IMR-90 (cell line): ENCODE results near the gene EXOC5. TPM values are rescaled to one million over a fixed set of nuclear protein-coding genes. Genes with fewer than 3 reads are reported as not detected.

Experiments
- ATAC-seq: fragments of 200-7000 bp; cut with Tn5 transposase; 2 replicates; pipeline ENCODE4 v1.9.1; 2020; ENCODE audit warnings: low read depth, mild to moderate bottlenecking, moderate library complexity
- BruUV-seq: library from RNA; stranded (reverse); fragments of 400-500 nt; replicated peaks from 2 replicates; lab custom pipeline; 2021; lab: Mats Ljungman, UMichigan
- CTCF ChIA-PET: fragments of 300-600 bp; formaldehyde crosslinking; extraction: SDS; loops from one replicate; lab custom pipeline; 2021; ENCODE audit warnings: antibody characterized with exemption; lab: Yijun Ruan, JAX
- POLR2A ChIA-PET: fragments of 300-600 bp; sonication (Branson Sonifier 250); formaldehyde crosslinking; loops from one replicate; lab custom pipeline; 2022; ENCODE audit warnings: antibody characterized with exemption; ENCODE audit not compliant: unreplicated experiment; lab: Charles Lee
- DNase-seq: peaks from one replicate; pipeline ENCODE4 v3.0.0; 2013
- H2AFZ ChIP-seq: replicated peaks from 2 replicates; pipeline ENCODE3; 2013; ENCODE audit warnings: low read length, mild to moderate bottlenecking; ENCODE audit not compliant: poor library complexity
- H2AK5ac ChIP-seq: 2 replicates; pipeline ENCODE4 v1.6.1; 2013; ENCODE audit warnings: low read depth, low read length, inconsistent platforms
- H2AK9ac ChIP-seq: replicated peaks from 2 replicates; pipeline ENCODE3; 2013; ENCODE audit warnings: mild to moderate bottlenecking, low read depth, low read length, moderate library complexity; ENCODE audit not compliant: poor library complexity
- H2BK120ac ChIP-seq: 2 replicates; pipeline ENCODE4 v1.6.1; 2013; ENCODE audit warnings: low read depth, low read length, inconsistent platforms
- H2BK15ac ChIP-seq: 3 replicates; pipeline ENCODE4 v1.6.1; 2013; ENCODE audit warnings: low read depth, low read length, inconsistent platforms
- H2BK20ac ChIP-seq: 2 replicates; pipeline ENCODE4 v1.6.1; 2013; ENCODE audit warnings: low read depth, mild to moderate bottlenecking, inconsistent platforms, low read length, moderate library complexity
- H2BK5ac ChIP-seq: 2 replicates; pipeline ENCODE4 v1.6.1; 2013; ENCODE audit warnings: mild to moderate bottlenecking, low read depth, low read length, inconsistent platforms; ENCODE audit not compliant: poor library complexity, severe bottlenecking
- H3K14ac ChIP-seq: replicated peaks from 2 replicates; pipeline ENCODE4 v1.6.1; 2013; ENCODE audit warnings: low read depth, low read length, inconsistent platforms
- H3K18ac ChIP-seq: 2 replicates; pipeline ENCODE4 v1.6.1; 2013; ENCODE audit warnings: low read depth, low read length, control low read depth
- H3K23ac ChIP-seq: 2 replicates; pipeline ENCODE4 v1.6.1; 2013; ENCODE audit warnings: low read depth, low read length, inconsistent platforms
- H3K27ac ChIP-seq: 2 replicates; pipeline ENCODE4 v1.5.1; 2013; ENCODE audit warnings: mild to moderate bottlenecking, control low read depth, low read length; ENCODE audit not compliant: insufficient read depth
- H3K27me3 ChIP-seq: 2 replicates; pipeline ENCODE4 v1.6.1; 2013; ENCODE audit warnings: low read length; ENCODE audit not compliant: control insufficient read depth, insufficient read depth
- H3K36me3 ChIP-seq: 2 replicates; pipeline ENCODE4 v1.6.1; 2013; ENCODE audit warnings: low read length, mixed read lengths; ENCODE audit not compliant: control insufficient read depth, insufficient read depth
- H3K4ac ChIP-seq: 2 replicates; pipeline ENCODE4 v1.6.1; 2013; ENCODE audit warnings: low read depth, low read length, inconsistent platforms
- H3K4me1 ChIP-seq: 2 replicates; pipeline ENCODE4 v1.6.1; 2013; ENCODE audit warnings: low read length, mixed read lengths; ENCODE audit not compliant: control insufficient read depth, insufficient read depth
- H3K4me2 ChIP-seq: 2 replicates; pipeline ENCODE4 v1.6.1; 2013; ENCODE audit warnings: low read depth, mild to moderate bottlenecking, control low read depth, low read length, moderate library complexity
- H3K4me3 ChIP-seq: 2 replicates; pipeline ENCODE4 v1.5.1; 2013; ENCODE audit warnings: low read depth, mild to moderate bottlenecking, control low read depth, low read length, moderate library complexity; ENCODE audit not compliant: insufficient read depth
- H3K56ac ChIP-seq: 2 replicates; pipeline ENCODE4 v1.6.1; 2013; ENCODE audit warnings: low read length, inconsistent platforms; ENCODE audit not compliant: insufficient read depth; ENCODE audit errors: extremely low read depth
- H3K79me1 ChIP-seq, 2 experiments: 2 replicates each; pipeline ENCODE4 v1.6.1; 2013; ENCODE audit warnings: low read length in 2 of 2, inconsistent platforms in 1 of 2, low read depth in 1 of 2
- H3K9ac ChIP-seq: 2 replicates; pipeline ENCODE4 v1.6.1; 2013; ENCODE audit warnings: low read depth, low read length, control low read depth
- H3K9me1 ChIP-seq: 2 replicates; pipeline ENCODE4 v1.6.1; 2013; ENCODE audit warnings: low read length, inconsistent platforms; ENCODE audit not compliant: insufficient read depth
- H3K9me3 ChIP-seq: 2 replicates; pipeline ENCODE4 v1.6.1; 2013; ENCODE audit warnings: low read length; ENCODE audit not compliant: control insufficient read depth, insufficient read depth
- H4K20me1 ChIP-seq: 2 replicates; pipeline ENCODE4 v1.6.1; 2013; ENCODE audit warnings: low read length, inconsistent platforms; ENCODE audit not compliant: insufficient read depth
- H4K5ac ChIP-seq: 2 replicates; pipeline ENCODE4 v1.6.1; 2013; ENCODE audit warnings: mild to moderate bottlenecking, low read depth, low read length, control low read depth
- H4K8ac ChIP-seq, 2 experiments: 2 replicates each; pipeline ENCODE4 v1.6.1; 2013; ENCODE audit warnings: low read depth in 2 of 2, low read length in 2 of 2, control low read depth in 1 of 2, inconsistent platforms in 1 of 2
- H4K91ac ChIP-seq: 2 replicates; pipeline ENCODE4 v1.6.1; 2013; ENCODE audit warnings: low read depth, low read length, inconsistent platforms; ENCODE audit not compliant: insufficient read depth
- BHLHE40 ChIP-seq: fragments of 150-350 bp; IDR thresholded peaks from 2 replicates; pipeline ENCODE4 v1.6.1; 2016; ENCODE audit warnings: mild to moderate bottlenecking, low read depth, low read length
- CEBPB ChIP-seq: IDR thresholded peaks from 2 replicates; pipeline ENCODE4 v1.6.1; 2012; ENCODE audit warnings: low read depth, low read length, improper control_type of control experiment
- CHD1 ChIP-seq: IDR thresholded peaks from 2 replicates; pipeline ENCODE4 v1.6.1; 2012; ENCODE audit warnings: low read depth, low read length, improper control_type of control experiment
- CTCF ChIP-seq: conservative IDR thresholded peaks from 2 replicates; pipeline ENCODE4 v1.5.1; 2012; ENCODE audit warnings: mild to moderate bottlenecking, low read depth, low read length, improper control_type of control experiment
- ELK1 ChIP-seq: fragments of 150-350 bp; IDR thresholded peaks from 2 replicates; pipeline ENCODE4 v1.6.1; 2016; ENCODE audit warnings: low read depth, mild to moderate bottlenecking, low read length, moderate library complexity, borderline replicate concordance
- FOS ChIP-seq: fragments of 150-350 bp; IDR thresholded peaks from 2 replicates; pipeline ENCODE4 v1.6.1; 2016; ENCODE audit warnings: low read depth, low read length
- MAFK ChIP-seq: IDR thresholded peaks from 2 replicates; pipeline ENCODE4 v1.6.1; 2012; ENCODE audit warnings: low read depth, low read length, improper control_type of control experiment
- MAZ ChIP-seq: IDR thresholded peaks from 2 replicates; pipeline ENCODE4 v1.6.1; 2012; ENCODE audit warnings: low read depth, mild to moderate bottlenecking, low read length, improper control_type of control experiment, moderate library complexity, borderline replicate concordance
- MXI1 ChIP-seq: IDR thresholded peaks from 2 replicates; pipeline ENCODE4 v1.6.1; 2012; ENCODE audit warnings: low read depth, mild to moderate bottlenecking, low read length, moderate library complexity, borderline replicate concordance
- NFE2L2 ChIP-seq: fragments of 150-350 bp; IDR thresholded peaks from 2 replicates; pipeline ENCODE4 v1.6.1; 2016; ENCODE audit warnings: low read depth, mild to moderate bottlenecking, low read length
- POLR2A ChIP-seq: IDR thresholded peaks from 2 replicates; pipeline ENCODE4 v1.6.1; 2012; ENCODE audit warnings: mild to moderate bottlenecking, low read depth, low read length
- RAD21 ChIP-seq: IDR thresholded peaks from 2 replicates; pipeline ENCODE4 v1.6.1; 2012; ENCODE audit warnings: low read length, improper control_type of control experiment
- RCOR1 ChIP-seq: IDR thresholded peaks from 2 replicates; pipeline ENCODE4 v1.6.1; 2012; ENCODE audit warnings: mild to moderate bottlenecking, low read length, improper control_type of control experiment; ENCODE audit not compliant: insufficient replicate concordance
- RFX5 ChIP-seq: IDR thresholded peaks from 2 replicates; pipeline ENCODE4 v1.8.0; 2012; ENCODE audit warnings: low read depth, mild to moderate bottlenecking, low read length, moderate library complexity
- SMC3 ChIP-seq: fragments of 150-350 bp; IDR thresholded peaks from 2 replicates; pipeline ENCODE4 v1.6.1; 2016; ENCODE audit warnings: low read depth, mild to moderate bottlenecking, antibody characterized with exemption, low read length, moderate library complexity
- USF2 ChIP-seq: fragments of 150-350 bp; IDR thresholded peaks from 2 replicates; pipeline ENCODE4 v1.6.1; 2017; ENCODE audit warnings: mild to moderate bottlenecking, antibody characterized with exemption, low read length, low read depth
- WGBS, 2 experiments: methylation state at CpG; one replicate each; pipeline versions ENCODE4 v1.1.5 to v1.1.7; 2013; ENCODE audit warnings: missing lambda C conversion rate in 2 of 2; ENCODE audit not compliant: insufficient read length in 1 of 2; ENCODE audit errors: extremely low coverage in 2 of 2; 5-methylcytosine and 5-hydroxymethylcytosine counted together
- dilution Hi-C: fragments of 300-500 bp; cut with HindIII; formaldehyde crosslinking; loops from one replicate; pipeline ENCODE4 v1.14.3; 2018; ENCODE audit warnings: low sequenced_read_pairs; ENCODE audit not compliant: unreplicated experiment
- in situ Hi-C: fragments of 300-500 bp; cut with MboI; formaldehyde crosslinking; loops from 3 replicates; pipeline ENCODE4 v1.14.3; 2019; ENCODE audit warnings: low sequenced_read_pairs, inconsistent platforms, mixed read lengths
- intact Hi-C: fragments of 100-400 bp; cut with micrococcal nuclease; formaldehyde crosslinking; loops from 2 replicates; pipeline ENCODE4 v1.10.0; 2022
- polyA plus RNA-seq, 3 experiments: library from polyadenylated mRNA; depleted of rRNA; stranded (reverse); fragments of >200 nt; gene quantifications; 2 replicates each; pipeline ENCODE4 v1.2.3, GENCODE V29; 2012; ENCODE audit warnings: low replicate concordance in 1 of 3
- total RNA-seq: library from RNA; depleted of rRNA; stranded (reverse); fragments of >200 nt; gene quantifications from 2 replicates; pipeline ENCODE4 v1.2.3, GENCODE V29; 2012

EXOC5 gene
- total and polyA plus RNA-seq, 2 of the 4 experiments (the other 2 are of a cell fraction) = 22.4 to 52.5 TPM

- WGBS, 2 experiments = no CpG with 5 or more reads among the region's 3 CpGs
- CTCF ChIA-PET = interaction anchor here (1.9 to 2.2 kb wide), 2 partner anchors 12 to 826 kb away, joined by 7 to 10 read pairs; no protein-coding TSS in a partner anchor
- Histone ChIP-seq H3K36me3 (no peaks in the 10 kb centered on the region), H4K91ac (no peak overlapping the region), H2BK120ac (no peak overlapping the region), H3K14ac (no peak overlapping the region), H3K27ac (no peak overlapping the region), H3K18ac (no peak overlapping the region), H2AK9ac (no peak overlapping the region), H3K9ac (no peak overlapping the region), H3K4me1 (no peaks in the 10 kb centered on the region), H4K8ac (no peak overlapping the region), H3K4me2 (no peak overlapping the region), H3K27me3 (peaks cover 7% of the 10 kb centered on the region), H2AK5ac (no peak overlapping the region), H3K9me3 (no peaks in the 10 kb centered on the region), H3K4ac (no peak overlapping the region), H2BK5ac (no peak overlapping the region), H3K23ac (no peak overlapping the region), H3K79me1 (no peaks in the 10 kb centered on the region), H2AFZ (no peak overlapping the region), H3K9me1 (no peaks in the 10 kb centered on the region), H4K20me1 (no peaks in the 10 kb centered on the region), H4K5ac (no peak overlapping the region), H3K56ac (no peak overlapping the region), H2BK20ac (no peak overlapping the region), H3K4me3 (no peak overlapping the region), H2BK15ac (no peak overlapping the region)
- peak; percentile 78 for DNase-seq
- ATAC-seq = peak; percentile 85
- dilution Hi-C loops (loop anchor here (10.0 kb wide), 1 partner anchor 823 kb away; no protein-coding TSS in a partner anchor), in situ Hi-C loops (loop anchor here (5.0 to 25.0 kb wide), 2 partner anchors 655 to 825 kb away; no protein-coding TSS in a partner anchor), intact Hi-C loops (loop anchor here (1.0 to 10.0 kb wide), 5 partner anchors 251 to 826 kb away; no protein-coding TSS in a partner anchor)
- BruUV-seq = no TSS peak
- POLR2A ChIA-PET = no interaction called here
- TF ChIP-seq USF2 = no peak
- peak; percentile 69; the same call in 1 of the 2 replicates for TF ChIP-seq CEBPB
- no peak for TF ChIP-seq MXI1
- no peak for TF ChIP-seq CHD1
- peak; percentile 93 for TF ChIP-seq CTCF
- no peak for TF ChIP-seq ELK1
- TF ChIP-seq MAFK = no peak
- no peak for TF ChIP-seq FOS
- TF ChIP-seq BHLHE40 = no peak
- TF ChIP-seq POLR2A = no peak
- TF ChIP-seq MAZ = no peak
- no peak for TF ChIP-seq RCOR1
- TF ChIP-seq RAD21 = peak; percentile 85
- no peak for TF ChIP-seq RFX5
- TF ChIP-seq NFE2L2 = no peak
- TF ChIP-seq SMC3 = peak; percentile 71
These were observed 48.6 kb upstream of the EXOC5 start for GRCh38 chr14:57317248-57317833.
